Hepatocyte (in vitro differentiated cells): ENCODE results near the gene INPP5F. TPM values are rescaled to one million over a fixed set of nuclear protein-coding genes. Genes with fewer than 3 reads are reported as not detected.

ENCODE experiments used
- DNase-seq: peaks from one replicate; pipeline ENCODE4 v3.0.0-alpha.2; 2016; ENCODE audit warnings: low spot score
- H2AFZ ChIP-seq: fragments of 200-600 bp; sonication (generic); 2 replicates; pipeline ENCODE4 v1.6.0; 2016; ENCODE audit warnings: antibody characterized with exemption, mild to moderate bottlenecking
- H3K27ac ChIP-seq: fragments of 200-600 bp; sonication (generic); 2 replicates; pipeline ENCODE4 v1.5.1; 2016; ENCODE audit warnings: mild to moderate bottlenecking
- H3K27me3 ChIP-seq: fragments of 200-600 bp; sonication (generic); 2 replicates; pipeline ENCODE4 v1.6.1; 2016
- H3K36me3 ChIP-seq: fragments of 200-600 bp; sonication (generic); replicated peaks from 2 replicates; pipeline ENCODE4 v1.5.1; 2016; ENCODE audit warnings: low read depth; ENCODE audit not compliant: insufficient read depth
- H3K4me1 ChIP-seq: fragments of 200-600 bp; sonication (generic); 2 replicates; pipeline ENCODE4 v1.5.1; 2016; ENCODE audit warnings: mild to moderate bottlenecking, moderate library complexity; ENCODE audit not compliant: insufficient read depth
- H3K4me2 ChIP-seq: fragments of 200-600 bp; sonication (generic); 2 replicates; pipeline ENCODE4 v1.6.0; 2016
- H3K4me3 ChIP-seq: fragments of 200-600 bp; sonication (generic); 2 replicates; pipeline ENCODE4 v1.5.1; 2016; ENCODE audit warnings: mild to moderate bottlenecking
- H3K79me2 ChIP-seq: fragments of 200-600 bp; sonication (generic); 2 replicates; pipeline ENCODE4 v1.6.0; 2017; ENCODE audit warnings: mild to moderate bottlenecking
- H3K9me2 ChIP-seq: fragments of 200-600 bp; sonication (generic); replicated peaks from 2 replicates; pipeline ENCODE4 v1.6.0; 2017; ENCODE audit warnings: mild to moderate bottlenecking; ENCODE audit not compliant: insufficient read depth
- H3K9me3 ChIP-seq: fragments of 200-600 bp; sonication (generic); 2 replicates; pipeline ENCODE4 v1.5.1; 2016; ENCODE audit warnings: low read depth, mild to moderate bottlenecking
- H4K20me1 ChIP-seq: fragments of 200-600 bp; sonication (generic); 2 replicates; pipeline ENCODE4 v1.6.0; 2016; ENCODE audit warnings: mild to moderate bottlenecking; ENCODE audit not compliant: insufficient read depth, poor library complexity, severe bottlenecking
- CTCF ChIP-seq: fragments of 200-600 bp; sonication (generic); IDR thresholded peaks from 2 replicates; pipeline ENCODE4 v1.5.1; 2016; ENCODE audit warnings: antibody characterized with exemption, mild to moderate bottlenecking; ENCODE audit not compliant: poor library complexity
- EZH2 ChIP-seq: fragments of 200-600 bp; sonication (generic); IDR thresholded peaks from 2 replicates; pipeline ENCODE4 v1.6.1; 2016; ENCODE audit warnings: antibody characterized with exemption, mild to moderate bottlenecking, borderline replicate concordance
- EZH2phosphoT487 ChIP-seq: fragments of 200-600 bp; sonication (generic); IDR thresholded peaks from one replicate; pipeline ENCODE4 v1.6.1; 2018; ENCODE audit warnings: antibody characterized with exemption, mild to moderate bottlenecking, low read depth, moderate library complexity; ENCODE audit not compliant: unreplicated experiment, severe bottlenecking
- WGBS: methylation state at CpG from one replicate; pipeline ENCODE4 v1.1.6; 2016; ENCODE audit warnings: low lambda C conversion rate; ENCODE audit errors: missing lambda C conversion rate; 5-methylcytosine and 5-hydroxymethylcytosine counted together
- polyA plus RNA-seq: library from polyadenylated mRNA; unstranded; fragments of >200 nt; fragmentation: Nextera tagmentation; extraction: Ambion mirVana; gene quantifications from 2 replicates; pipeline ENCODE4 v1.2.1, GENCODE V29; 2016
- total RNA-seq: library from RNA; depleted of rRNA; stranded (reverse); fragments of >200 nt; gene quantifications from 2 replicates; pipeline ENCODE4 v1.2.3, GENCODE V29; 2014

Gene INPP5F
- total and polyA plus RNA-seq, 2 experiments from 2014 or later: 9.9 to 44.4 TPM

- Histone ChIP-seq H2AFZ (no peak overlapping the region), H3K79me2 (no peaks in the 10 kb centered on the region), H3K27me3 (no peaks in the 10 kb centered on the region), H3K9me2 (no peaks in the 10 kb centered on the region), H4K20me1 (no peaks in the 10 kb centered on the region), H3K9me3 (no peaks in the 10 kb centered on the region), H3K4me2 (no peak overlapping the region), H3K36me3 (no peaks in the 10 kb centered on the region), H3K27ac (no peak overlapping the region), H3K4me3 (no peak overlapping the region), H3K4me1 (no peaks in the 10 kb centered on the region)
- 89% methylated on average over 7 of the region's 7 CpGs for WGBS
- DNase-seq: no peak
- TF ChIP-seq EZH2phosphoT487 (no peak), CTCF (no peak), EZH2 (no peak)
Measured at GRCh38 chr10:119778776-119779445, 53.1 kb downstream of the INPP5F start.

GRCh38 chr10:119780879-119781480 is 55.1 kb downstream of the INPP5F start:
- no peaks in the 10 kb centered on the region for H3K9me3 ChIP-seq
- H3K9me2 ChIP-seq: no peaks in the 10 kb centered on the region
- H3K4me3 ChIP-seq: no peak overlapping the region
- DNase-seq: no peak
- no peak overlapping the region for H2AFZ ChIP-seq
- H3K4me2 ChIP-seq: no peak overlapping the region
- peaks cover 6% of the 10 kb centered on the region for H3K4me1 ChIP-seq
- no peaks in the 10 kb centered on the region for H3K79me2 ChIP-seq
- H4K20me1 ChIP-seq: no peaks in the 10 kb centered on the region
- H3K27me3 ChIP-seq: no peaks in the 10 kb centered on the region
- no peak for TF ChIP-seq EZH2phosphoT487
- TF ChIP-seq CTCF: no peak
- H3K36me3 ChIP-seq: no peaks in the 10 kb centered on the region
- WGBS: 95% methylated on average over 5 of the region's 5 CpGs
- H3K27ac ChIP-seq: no peak overlapping the region

GRCh38 chr10:119781498-119781897 is 55.6 kb downstream of the INPP5F start:
- H4K20me1 ChIP-seq: no peaks in the 10 kb centered on the region
- WGBS: 93% methylated on average over 2 of the region's 2 CpGs
- no peak overlapping the region for H3K27ac ChIP-seq
- H3K9me3 ChIP-seq: no peaks in the 10 kb centered on the region
- no peaks in the 10 kb centered on the region for H3K9me2 ChIP-seq
- H3K4me3 ChIP-seq: no peak overlapping the region
- no peak overlapping the region for H3K4me2 ChIP-seq
- H3K36me3 ChIP-seq: no peaks in the 10 kb centered on the region
- TF ChIP-seq EZH2phosphoT487 (no peak), EZH2 (no peak), CTCF (no peak)
- H3K4me1 ChIP-seq: peaks cover 10% of the 10 kb centered on the region
- no peaks in the 10 kb centered on the region for H3K79me2 ChIP-seq
- H3K27me3 ChIP-seq: no peaks in the 10 kb centered on the region
- H2AFZ ChIP-seq: no peak overlapping the region
- no peak for DNase-seq
